Endothelial cell (in vitro differentiated cells): ENCODE results near the gene SLC25A20. TPM values are rescaled to one million over a fixed set of nuclear protein-coding genes. Genes with fewer than 3 reads are reported as not detected.
"Not testable (repeated sequence)": the region's sequence is repeated elsewhere in the genome, so short reads cannot be mapped to it uniquely, and the experiment has no call there.

Experiments used
- DNase-seq: peaks from one replicate; pipeline ENCODE4 v3.0.0; 2021; ENCODE audit warnings: low spot score
- H3K27ac Mint-ChIP-seq: one replicate; pipeline ENCODE4 v1.8.0; 2021; ENCODE audit warnings: mixed read lengths, inconsistent platforms; ENCODE audit not compliant: unreplicated experiment
- H3K27me3 Mint-ChIP-seq: one replicate; pipeline ENCODE4 v1.8.0; 2021; ENCODE audit warnings: mild to moderate bottlenecking, moderate library complexity, mixed read lengths, inconsistent platforms; ENCODE audit not compliant: unreplicated experiment
- H3K36me3 Mint-ChIP-seq: one replicate; pipeline ENCODE4 v1.8.0; 2021; ENCODE audit warnings: mild to moderate bottlenecking, low read depth, mixed read lengths, inconsistent platforms; ENCODE audit not compliant: unreplicated experiment
- H3K4me1 Mint-ChIP-seq: one replicate; pipeline ENCODE4 v1.8.0; 2021; ENCODE audit warnings: mild to moderate bottlenecking, mixed read lengths, inconsistent platforms; ENCODE audit not compliant: unreplicated experiment
- H3K4me3 Mint-ChIP-seq: one replicate; pipeline ENCODE4 v1.8.0; 2021; ENCODE audit warnings: mild to moderate bottlenecking, mixed read lengths, inconsistent platforms; ENCODE audit not compliant: unreplicated experiment
- H3K9me3 Mint-ChIP-seq: one replicate; pipeline ENCODE4 v1.8.0; 2021; ENCODE audit warnings: mixed read lengths, inconsistent platforms; ENCODE audit not compliant: unreplicated experiment
- CTCF ChIP-seq: fragments of 200-600 bp; sonication (generic); IDR thresholded peaks from one replicate; pipeline ENCODE4 v1.5.0; 2021; ENCODE audit warnings: antibody characterized with exemption; ENCODE audit not compliant: unreplicated experiment
- total RNA-seq: library from RNA; stranded (reverse); fragmentation: NEBNext Ultra II Directional; extraction: Animal tissue kit (Norgen Biotek cat#: 25700); gene quantifications from one replicate; pipeline ENCODE4 v1.2.1, GENCODE V29; 2021; ENCODE audit not compliant: unreplicated experiment

SLC25A20 gene
- total RNA-seq, 1 donor from 2014 or later: 3.6 TPM

DNA sequence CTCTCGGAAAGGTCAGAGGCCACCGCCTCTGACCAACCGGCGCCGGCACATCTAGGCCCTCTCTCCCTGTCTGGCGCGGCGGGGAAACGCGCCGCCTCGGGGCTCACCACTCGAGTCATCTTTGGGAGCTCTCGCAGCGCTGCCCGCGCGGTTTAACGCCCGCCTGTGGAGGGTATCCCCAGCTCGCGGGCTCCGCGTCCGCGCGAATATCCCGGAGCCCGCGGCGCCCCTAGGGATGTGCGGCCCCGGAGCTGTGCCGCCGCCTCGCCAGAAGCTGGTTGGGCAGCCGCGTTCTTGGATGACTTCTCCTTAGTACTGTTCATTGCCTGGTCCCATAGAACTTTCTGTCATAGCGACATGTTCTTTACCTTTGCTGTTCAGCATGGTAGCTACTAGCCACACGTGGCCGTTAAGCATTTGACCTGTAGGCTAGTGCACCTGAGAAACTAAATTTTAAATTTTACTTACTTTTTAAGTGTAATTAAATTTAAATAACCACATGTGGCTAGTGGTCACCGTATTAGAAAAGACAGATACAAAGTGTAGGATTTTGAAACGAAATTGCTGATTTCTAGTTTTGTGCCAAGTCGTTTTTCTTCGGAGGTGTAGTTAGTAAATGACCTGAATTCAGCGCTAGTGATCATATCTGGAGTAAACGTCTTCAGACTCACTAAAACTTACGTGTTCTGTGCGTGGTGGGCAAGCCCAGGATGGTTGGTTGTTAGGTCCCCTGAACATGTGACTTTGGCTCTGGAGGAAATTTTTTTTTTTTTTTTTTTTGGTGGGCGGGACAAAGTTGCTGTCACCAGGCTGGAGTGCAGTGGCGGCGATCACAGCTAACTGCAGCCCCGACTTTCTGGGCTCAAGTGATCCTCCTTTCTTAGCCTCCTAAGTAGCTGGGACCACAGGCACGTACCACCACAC, 20.8 kb upstream of the SLC25A20 start:
- Mint-ChIP-seq H3K4me3 (peak overlapping the region; percentile 93), H3K27me3 (peaks cover 2% of the 10 kb centered on the region), H3K36me3 (no peaks in the 10 kb centered on the region), H3K9me3 (no peaks in the 10 kb centered on the region), H3K4me1 (peaks cover 5% of the 10 kb centered on the region), H3K27ac (peak overlapping the region; percentile 89)
- TF ChIP-seq CTCF: no peak
- DNase-seq: peak; percentile 8

DNA sequence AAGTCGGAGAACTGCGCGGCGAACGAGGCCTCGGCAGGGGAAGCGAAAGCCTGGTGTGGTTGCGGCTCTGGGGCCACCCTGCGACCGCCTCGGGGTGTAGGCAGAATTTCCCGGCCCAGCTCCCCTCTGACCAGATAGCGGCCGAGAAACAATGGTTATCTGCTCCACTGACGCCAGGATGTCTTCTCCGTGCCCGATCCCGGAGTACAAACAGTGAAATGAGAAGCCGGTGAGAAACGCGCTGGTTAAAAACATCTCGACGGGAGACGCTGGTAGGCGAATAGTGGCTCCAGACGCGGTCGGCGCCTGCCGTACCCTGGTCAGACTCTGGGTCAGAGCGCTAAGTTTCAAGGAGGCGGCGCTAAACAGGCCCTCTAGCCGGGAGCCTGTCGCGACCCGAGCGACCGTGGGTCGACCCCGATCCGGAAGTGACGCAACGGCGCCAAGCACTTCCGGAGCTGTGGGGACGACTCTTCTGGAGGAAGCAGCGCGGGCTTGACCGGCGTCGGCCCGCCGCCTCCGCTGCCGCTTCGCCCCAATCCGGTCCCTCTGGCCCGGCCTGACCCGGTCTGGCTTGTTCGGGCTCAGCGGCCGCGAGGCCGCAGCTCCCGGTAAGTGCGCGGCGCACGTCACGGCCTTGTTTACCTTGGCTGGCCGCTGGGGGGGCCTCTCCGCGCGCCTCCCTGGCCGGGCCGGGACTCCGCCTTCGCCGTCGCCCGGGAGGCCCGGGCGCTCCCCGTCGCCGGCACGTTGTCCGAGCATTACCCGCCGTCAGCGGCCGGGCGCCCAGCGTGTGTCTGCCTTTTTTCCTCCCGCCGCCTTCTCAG, 19.9 kb upstream of the SLC25A20 start, which contains the start of gene ARIH2:
ARIH2 (plus strand) TSS at position 455 of the 827 bp plus-strand sequence. CDS start 8,717 bp downstream, outside the sequence.
- Mint-ChIP-seq H3K27me3 (peaks cover 2% of the 10 kb centered on the region), H3K36me3 (no peaks in the 10 kb centered on the region), H3K4me1 (peaks cover 5% of the 10 kb centered on the region), H3K27ac (peak within 1 kb of the TSS; percentile 90), H3K9me3 (no peaks in the 10 kb centered on the region), H3K4me3 (peak within 1 kb of the TSS; percentile 93)
- DNase-seq: peak; percentile 91
- no peak for TF ChIP-seq CTCF

DNA sequence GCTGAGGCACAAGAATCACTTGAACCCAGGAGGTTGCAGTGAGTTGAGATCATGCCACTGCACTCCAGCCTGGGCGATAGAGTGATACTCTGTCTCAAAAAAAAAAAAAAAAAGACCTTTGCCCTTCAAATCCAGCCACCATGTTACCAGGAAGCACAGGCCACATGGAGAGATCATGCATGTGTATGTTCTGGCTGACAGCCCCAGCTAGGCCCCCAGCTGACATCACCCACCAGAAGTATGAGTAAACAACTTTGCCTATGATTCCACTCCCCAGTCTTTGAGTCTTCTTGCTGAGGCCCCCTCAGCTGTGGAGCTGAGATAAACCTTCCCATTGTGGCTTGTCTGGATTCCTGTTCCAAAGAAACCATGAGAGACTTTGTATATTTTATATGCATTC, 16.6 kb upstream of the SLC25A20 start:
- DNase-seq: no peak
- H3K4me3 Mint-ChIP-seq: no peak overlapping the region
- TF ChIP-seq CTCF: no peak

DNA sequence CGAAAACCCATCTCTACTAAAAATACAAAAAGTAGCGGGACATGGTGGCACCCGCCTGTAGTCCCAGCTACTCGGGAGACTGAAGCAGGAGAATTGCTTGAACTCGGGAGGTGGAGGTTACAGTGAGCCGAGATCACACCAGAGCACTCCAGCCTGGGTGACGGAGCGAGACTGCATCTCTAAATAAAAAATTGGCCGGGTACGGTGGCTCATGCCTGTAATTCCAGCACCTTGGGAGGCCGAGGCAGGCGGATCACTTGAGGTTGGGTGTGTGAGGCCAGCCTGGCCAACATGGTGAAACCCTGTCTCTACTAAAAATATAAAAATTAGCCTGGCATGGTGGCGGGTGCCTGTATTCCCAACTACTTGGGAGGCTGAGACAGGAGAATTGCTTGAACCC, 8.3 kb upstream of the SLC25A20 start:
- not testable (repeated sequence) for H3K36me3 Mint-ChIP-seq, H3K27me3 Mint-ChIP-seq, H3K9me3 Mint-ChIP-seq, H3K4me1 Mint-ChIP-seq, H3K4me3 Mint-ChIP-seq, DNase-seq, H3K27ac Mint-ChIP-seq

More for the DNA sequence above, 16.6 kb upstream of the SLC25A20 start:
- Mint-ChIP-seq H3K9me3 (no peaks in the 10 kb centered on the region), H3K27ac (no peak overlapping the region), H3K27me3 (no peaks in the 10 kb centered on the region), H3K36me3 (no peaks in the 10 kb centered on the region), H3K4me1 (peaks cover 5% of the 10 kb centered on the region)

- peaks cover 12% of the 10 kb centered on the region for H3K4me1 Mint-ChIP-seq
- H3K27ac Mint-ChIP-seq: peak overlapping the region; percentile 53
- no peaks in the 10 kb centered on the region for H3K9me3 Mint-ChIP-seq
- H3K4me3 Mint-ChIP-seq: peak overlapping the region; percentile 79
- DNase-seq: no peak
- no peaks in the 10 kb centered on the region for H3K36me3 Mint-ChIP-seq
- H3K27me3 Mint-ChIP-seq: peaks cover 4% of the 10 kb centered on the region
- no peak for TF ChIP-seq CTCF
Measured at GRCh38 chr3:48899273-48899672, 591 bp upstream of the SLC25A20 start.
